Osteoblast (primary cell): ENCODE data around the gene INO80D. TPM values are rescaled to one million over a fixed set of nuclear protein-coding genes. Genes with fewer than 3 reads are reported as not detected.
"Not testable (repeated sequence)": the region's sequence is repeated elsewhere in the genome, so short reads cannot be mapped to it uniquely, and the experiment has no call there.

ENCODE experiments used
- DNase-seq: peaks from one replicate; pipeline ENCODE4 v3.0.0; 2011; ENCODE audit warnings: low spot score, mixed read lengths; ENCODE audit not compliant: insufficient read length; ENCODE audit errors: missing footprints
- H2AFZ ChIP-seq: 2 replicates; pipeline ENCODE4 v1.6.0; 2011; ENCODE audit warnings: mild to moderate bottlenecking, low read length
- H3K27ac ChIP-seq: 2 replicates; pipeline ENCODE4 v1.5.1; 2011; ENCODE audit warnings: mild to moderate bottlenecking, low read depth, low read length, moderate library complexity
- H3K27me3 ChIP-seq: 2 replicates; pipeline ENCODE4 v1.6.0; 2012; ENCODE audit warnings: mild to moderate bottlenecking, control low read depth, inconsistent platforms, low read length, moderate library complexity; ENCODE audit not compliant: insufficient read depth
- H3K36me3 ChIP-seq: 2 replicates; pipeline ENCODE4 v1.5.1; 2011; ENCODE audit warnings: mild to moderate bottlenecking, low read length, control low read depth, moderate library complexity; ENCODE audit not compliant: insufficient read depth
- H3K4me1 ChIP-seq: 2 replicates; pipeline ENCODE4 v1.5.1; 2011; ENCODE audit warnings: mild to moderate bottlenecking, low read length, control low read depth, moderate library complexity; ENCODE audit not compliant: insufficient read depth
- H3K4me2 ChIP-seq: 2 replicates; pipeline ENCODE4 v1.6.0; 2011; ENCODE audit warnings: mild to moderate bottlenecking, low read length; ENCODE audit not compliant: insufficient read depth
- H3K4me3 ChIP-seq: fragments of 200-600 bp; sonication (generic); 3 replicates; pipeline ENCODE4 v1.5.1; 2012; ENCODE audit warnings: mild to moderate bottlenecking, low read length, inconsistent platforms; ENCODE audit not compliant: insufficient read depth
- H3K79me2 ChIP-seq: 2 replicates; pipeline ENCODE4 v1.6.0; 2012; ENCODE audit warnings: mild to moderate bottlenecking, low read length, control low read depth, inconsistent platforms; ENCODE audit not compliant: insufficient read depth
- H3K9me3 ChIP-seq: 2 replicates; pipeline ENCODE4 v1.5.1; 2011; ENCODE audit warnings: low read depth, low read length, control low read depth
- H4K20me1 ChIP-seq: 2 replicates; pipeline ENCODE4 v1.6.0; 2012; ENCODE audit warnings: mild to moderate bottlenecking, low read length, control low read depth; ENCODE audit not compliant: insufficient read depth
- CTCF ChIP-seq: IDR thresholded peaks from 2 replicates; pipeline ENCODE4 v1.5.1; 2011; ENCODE audit warnings: mild to moderate bottlenecking, low read depth, low read length, moderate library complexity; ENCODE audit errors: extremely low read depth
- total RNA-seq: library from RNA; depleted of rRNA; stranded (reverse); fragments of >200 nt; gene quantifications from 2 replicates; pipeline ENCODE4 v1.2.3, GENCODE V29; 2012

Gene INO80D
- total RNA-seq, 1 donor: 9.0 TPM

DNA sequence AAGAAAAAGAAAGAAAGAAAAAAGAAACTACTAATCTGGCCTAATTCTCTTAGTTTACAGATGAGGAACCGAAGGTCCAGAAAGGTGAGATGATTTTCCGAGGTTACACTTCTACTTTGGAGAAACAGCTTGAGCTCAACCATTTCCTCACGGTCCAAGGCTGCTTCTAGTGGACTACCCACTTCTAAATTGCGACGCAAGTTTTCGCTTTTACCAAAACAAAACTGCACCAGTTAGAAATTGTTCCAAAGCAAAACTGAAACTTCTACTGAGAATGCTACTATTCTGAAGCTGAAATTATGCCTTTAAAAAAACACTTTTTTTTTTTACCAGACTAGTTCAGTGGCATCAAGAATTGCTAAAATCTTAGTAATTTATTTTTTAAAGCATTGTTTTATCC, 101.6 kb downstream of the INO80D start:
- peak overlapping the region; percentile 54 for H2AFZ ChIP-seq
- peak overlapping the region; percentile 35 for H3K4me3 ChIP-seq
- no peaks in the 10 kb centered on the region for H3K9me3 ChIP-seq
- no peak for TF ChIP-seq CTCF
- H3K36me3 ChIP-seq: no peaks in the 10 kb centered on the region
- H4K20me1 ChIP-seq: no peaks in the 10 kb centered on the region
- peak; percentile 67 for DNase-seq
- H3K79me2 ChIP-seq: no peaks in the 10 kb centered on the region
- peak overlapping the region; percentile 74 for H3K4me2 ChIP-seq
- no peak overlapping the region for H3K27ac ChIP-seq
- H3K4me1 ChIP-seq: no peaks in the 10 kb centered on the region
- H3K27me3 ChIP-seq: no peaks in the 10 kb centered on the region

DNA sequence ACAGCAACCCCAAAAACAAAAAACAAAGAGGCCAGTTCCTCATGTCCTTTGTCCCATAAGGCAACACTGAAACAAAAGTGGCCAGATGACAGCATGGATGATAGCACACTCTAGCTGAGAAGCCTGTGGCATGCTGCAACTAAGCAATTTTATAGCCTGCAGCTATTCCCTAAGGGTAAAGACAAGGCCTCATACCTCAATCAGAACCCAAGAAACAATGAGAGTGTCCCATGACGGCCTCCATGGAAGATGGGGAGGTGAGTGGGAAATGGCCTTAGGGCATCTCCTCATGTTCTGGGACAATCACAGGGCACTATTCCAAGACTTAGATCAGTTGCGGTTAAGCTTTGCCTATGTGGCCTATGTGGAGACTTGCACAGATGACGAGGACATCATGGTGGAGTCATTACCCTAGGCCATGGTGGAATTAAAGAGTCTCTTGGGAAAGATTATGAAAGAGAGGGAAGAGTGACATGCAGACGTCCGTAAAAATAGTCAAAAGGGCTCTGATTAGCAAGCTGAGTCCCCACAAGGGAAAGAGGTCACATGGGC, 103.1 kb downstream of the INO80D start:
- Histone ChIP-seq H3K9me3 (no peaks in the 10 kb centered on the region), H3K27ac (no peak overlapping the region), H2AFZ (no peak overlapping the region), H3K4me1 (no peaks in the 10 kb centered on the region), H3K79me2 (no peaks in the 10 kb centered on the region), H4K20me1 (no peaks in the 10 kb centered on the region), H3K27me3 (no peaks in the 10 kb centered on the region), H3K4me2 (no peak overlapping the region), H3K36me3 (no peaks in the 10 kb centered on the region), H3K4me3 (no peak overlapping the region)
- no peak for DNase-seq
- TF ChIP-seq CTCF: no peak

DNA sequence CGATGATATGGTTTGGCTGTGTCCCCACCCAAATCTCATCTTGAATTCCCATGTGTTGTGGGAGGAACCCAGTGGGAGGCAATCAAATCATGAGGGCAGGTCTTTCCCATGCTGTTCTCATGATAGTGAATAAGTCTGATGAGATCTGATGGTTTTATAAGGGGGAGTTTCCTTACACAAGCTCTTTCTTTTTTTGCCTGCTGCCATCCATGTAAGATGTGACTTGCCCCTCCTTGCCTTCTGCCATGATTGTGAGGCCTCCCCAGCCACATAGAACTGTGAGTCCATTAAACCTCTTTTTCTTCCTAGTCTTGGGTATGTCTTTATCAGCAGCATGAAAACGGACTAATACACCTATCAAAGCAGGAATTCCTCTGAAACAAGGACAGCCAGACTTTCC, 107.2 kb downstream of the INO80D start:
- not testable (repeated sequence) for H3K27ac ChIP-seq, H3K27me3 ChIP-seq, H2AFZ ChIP-seq, H3K4me3 ChIP-seq, H3K4me2 ChIP-seq, H4K20me1 ChIP-seq, H3K36me3 ChIP-seq, DNase-seq, H3K79me2 ChIP-seq, H3K9me3 ChIP-seq, H3K4me1 ChIP-seq

- H2AFZ ChIP-seq, H3K4me2 ChIP-seq, H3K27me3 ChIP-seq, H3K4me1 ChIP-seq, H3K36me3 ChIP-seq, DNase-seq, H3K9me3 ChIP-seq, H3K4me3 ChIP-seq, H4K20me1 ChIP-seq, H3K27ac ChIP-seq, H3K79me2 ChIP-seq: not testable (repeated sequence)
Measured at GRCh38 chr2:205977699-205978098, 108.3 kb downstream of the INO80D start.

- DNase-seq, H2AFZ ChIP-seq, H3K4me3 ChIP-seq, H4K20me1 ChIP-seq, H3K4me1 ChIP-seq, H3K4me2 ChIP-seq, H3K36me3 ChIP-seq, H3K27me3 ChIP-seq, H3K79me2 ChIP-seq, H3K9me3 ChIP-seq, H3K27ac ChIP-seq: not testable (repeated sequence)
Measured at GRCh38 chr2:205976934-205977659, 108.9 kb downstream of the INO80D start.
